HG03159 (cell line): ENCODE measurements around the gene SNX9.
"Not testable (repeated sequence)": the region's sequence is repeated elsewhere in the genome, so short reads cannot be mapped to it uniquely, and the experiment has no call there.

Experiments
- ATAC-seq: cut with Tn5 transposase; IDR thresholded peaks from one replicate; pipeline ENCODE4 v1.9.1; 2021; ENCODE audit warnings: mild to moderate bottlenecking, moderate library complexity; ENCODE audit not compliant: unreplicated experiment

Gene SNX9

DNA sequence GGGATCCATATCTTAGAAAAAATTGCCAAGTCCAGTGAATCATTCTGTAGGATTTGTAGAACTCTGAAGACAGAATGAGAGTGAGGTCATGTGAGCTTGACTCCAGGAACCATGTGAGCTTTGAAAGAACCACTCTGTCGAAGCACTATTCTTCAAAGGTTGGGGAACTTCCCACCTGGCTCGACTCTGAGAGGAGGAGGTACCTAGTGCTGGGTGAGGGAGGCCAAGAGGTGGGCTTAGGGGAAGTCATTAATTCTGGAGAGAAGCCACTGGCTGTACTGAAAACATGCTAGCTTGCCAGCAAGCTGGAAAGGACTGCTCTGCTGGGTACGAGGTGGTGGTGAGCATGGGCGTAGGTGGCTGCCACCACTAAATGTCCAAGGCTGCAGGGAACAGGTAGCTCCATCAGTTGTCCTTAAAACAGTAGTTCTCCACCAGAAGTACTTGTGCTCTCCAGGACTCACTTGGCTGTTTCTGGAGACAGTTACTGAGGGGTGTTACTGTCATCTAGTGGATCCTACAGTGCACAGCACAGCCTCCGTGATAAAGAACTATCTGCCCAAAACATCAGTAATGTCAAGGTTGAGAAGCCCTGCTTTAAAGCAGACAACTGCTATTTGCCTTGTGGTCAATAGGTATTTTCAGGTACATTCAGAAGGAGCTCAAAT lies 124.0 kb downstream of the SNX9 start:
- no peak for ATAC-seq

DNA sequence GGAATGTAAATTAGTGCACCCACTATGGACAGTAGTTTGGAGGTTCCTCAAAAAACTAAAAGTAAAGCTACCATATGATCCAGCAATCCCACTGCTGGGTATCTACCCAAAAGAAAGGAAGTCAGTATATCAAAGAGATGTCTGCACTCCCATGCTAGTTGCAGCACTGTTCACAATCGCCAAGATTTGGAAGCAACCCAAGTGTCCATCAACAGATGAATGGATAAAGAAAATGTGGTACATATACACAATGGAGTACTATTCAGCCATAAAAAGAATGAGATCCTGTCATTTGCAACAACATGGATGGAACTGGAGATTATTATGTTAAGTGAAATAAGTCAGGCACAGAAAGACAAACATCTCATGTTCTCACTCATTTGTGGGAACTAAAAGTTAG lies 127.9 kb downstream of the SNX9 start:
- ATAC-seq = not testable (repeated sequence)

DNA sequence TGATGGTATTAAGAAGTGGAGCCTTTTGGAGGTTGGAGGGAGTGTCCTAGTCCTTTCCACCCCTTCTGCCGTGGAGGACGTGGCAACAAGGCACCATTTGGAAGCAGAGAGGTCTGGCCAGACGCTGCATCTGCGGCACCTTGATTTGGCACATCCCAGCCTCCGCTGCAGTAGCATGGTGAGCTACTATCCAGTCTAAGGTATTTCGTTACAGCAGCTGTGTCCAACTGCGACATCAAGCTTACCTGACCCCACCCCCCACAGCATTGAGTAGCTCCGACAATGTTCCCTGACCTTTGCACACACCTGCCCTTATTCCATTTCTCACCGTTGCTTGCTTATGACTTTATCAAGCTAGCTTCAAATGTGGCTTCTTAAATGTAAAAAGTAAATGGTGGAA lies 128.8 kb downstream of the SNX9 start:
- no peak for ATAC-seq

DNA sequence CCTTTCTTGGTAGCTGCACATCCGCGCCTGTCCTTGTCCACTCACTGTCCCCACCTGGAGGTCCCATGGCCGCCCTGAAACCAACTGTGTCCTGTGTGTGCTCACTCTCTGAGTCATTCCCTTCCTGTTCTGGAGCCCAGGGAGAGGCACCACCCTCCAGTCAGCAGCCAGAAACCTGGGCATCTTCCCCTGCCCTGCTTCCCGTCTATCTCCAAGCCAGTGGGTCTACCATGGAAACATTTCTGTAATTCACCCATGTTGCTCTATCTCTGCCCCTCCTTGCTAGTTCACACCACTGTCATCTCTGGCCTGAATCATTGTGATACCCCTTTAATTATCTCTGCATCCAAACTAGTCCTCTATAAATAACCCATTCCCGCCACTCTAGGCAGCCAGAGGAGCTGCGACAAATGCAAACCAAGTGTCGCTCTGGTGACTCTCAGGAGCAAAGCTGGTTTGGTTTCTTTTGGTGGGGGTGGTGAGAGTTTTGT lies 129.9 kb downstream of the SNX9 start:
- no peak for ATAC-seq

DNA sequence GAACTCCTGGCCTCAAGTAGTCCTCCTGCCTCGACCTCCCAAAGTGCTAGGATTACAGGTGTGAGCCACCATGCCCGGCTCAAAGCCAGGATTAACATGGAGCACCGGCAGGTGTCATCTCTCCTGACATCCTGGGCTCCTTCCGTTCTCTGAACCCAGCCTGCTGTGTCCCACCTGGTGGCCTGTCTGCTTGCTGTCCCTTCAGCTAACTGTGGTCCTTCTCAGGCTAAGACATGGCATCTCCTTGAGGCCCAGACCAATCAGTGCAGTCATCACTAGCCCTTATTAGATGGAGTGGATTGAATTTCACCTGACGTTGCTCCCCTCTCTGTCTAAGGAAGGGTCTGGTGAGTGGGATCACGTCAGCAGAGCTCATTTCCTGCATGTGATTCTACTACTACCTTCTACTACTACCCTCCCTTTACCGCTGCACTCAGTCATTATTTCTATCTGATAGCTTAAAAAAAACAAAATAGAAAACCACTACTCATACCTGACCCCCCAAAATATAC lies 130.6 kb downstream of the SNX9 start:
- no peak for ATAC-seq

DNA sequence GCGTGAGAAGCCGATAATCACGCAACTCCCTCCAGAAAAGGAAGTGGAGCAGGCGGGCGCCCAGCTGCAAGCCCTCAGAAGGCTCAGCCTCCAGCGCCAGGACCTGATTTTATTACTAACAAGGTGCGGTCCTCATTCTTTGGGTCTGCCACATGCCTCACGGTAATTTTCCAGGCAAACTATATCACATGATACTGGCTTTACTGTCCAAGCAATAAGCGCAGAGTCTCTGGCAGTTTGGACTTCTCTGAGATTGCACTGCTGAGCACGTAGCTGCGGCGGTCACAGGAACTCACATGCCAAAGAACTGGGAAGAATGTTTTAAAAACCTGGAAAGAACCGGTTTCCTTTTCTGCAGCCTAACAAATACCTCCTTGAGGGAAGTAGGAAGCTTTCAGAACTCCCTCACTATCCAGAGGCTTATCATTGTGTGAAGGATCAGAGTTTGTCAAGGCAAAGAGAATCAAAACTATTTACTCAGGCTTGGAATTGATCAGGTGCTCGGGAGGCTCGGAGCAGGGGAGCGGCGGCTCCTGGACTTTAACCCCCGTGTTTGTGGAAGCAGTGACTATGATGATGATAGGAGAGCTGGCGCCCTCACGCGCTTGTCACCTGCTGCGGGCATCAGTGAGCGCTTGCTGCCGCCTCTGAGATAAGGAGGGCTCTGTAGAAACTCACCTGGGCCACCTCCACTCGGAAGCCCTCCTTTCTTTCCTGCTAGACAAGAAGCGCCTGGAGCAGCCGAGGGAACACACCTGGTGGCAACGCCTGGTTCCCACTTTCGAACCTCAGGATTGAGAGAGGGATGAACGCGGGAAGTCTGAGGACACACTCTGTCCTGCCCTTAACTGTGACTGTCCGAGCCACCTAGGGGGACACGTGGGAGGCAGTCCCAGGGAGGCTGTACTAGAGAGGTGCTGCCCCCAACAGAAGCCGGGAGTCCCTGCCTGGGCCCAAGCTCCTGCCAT lies 131.4 kb downstream of the SNX9 start:
- ATAC-seq = no peak

DNA sequence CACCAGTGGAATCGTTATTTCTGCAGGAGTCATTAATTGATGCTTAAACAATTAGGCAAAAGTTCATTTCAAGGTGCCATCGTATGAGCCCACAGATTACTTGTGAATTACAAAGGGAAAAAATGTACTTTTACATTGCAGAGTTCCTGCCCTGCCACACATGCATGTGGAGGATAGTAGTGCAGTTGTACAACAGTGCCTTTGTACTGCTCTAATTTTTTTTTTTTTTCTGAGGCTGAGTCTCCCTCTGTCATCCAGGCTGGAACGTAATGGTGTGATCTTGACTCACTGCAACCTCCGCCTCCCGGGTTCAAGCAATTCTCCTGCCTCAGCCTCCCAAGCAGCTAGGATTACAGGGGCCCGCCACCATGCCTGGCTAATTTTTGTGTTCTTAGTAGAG lies 132.6 kb downstream of the SNX9 start:
- no peak for ATAC-seq

DNA sequence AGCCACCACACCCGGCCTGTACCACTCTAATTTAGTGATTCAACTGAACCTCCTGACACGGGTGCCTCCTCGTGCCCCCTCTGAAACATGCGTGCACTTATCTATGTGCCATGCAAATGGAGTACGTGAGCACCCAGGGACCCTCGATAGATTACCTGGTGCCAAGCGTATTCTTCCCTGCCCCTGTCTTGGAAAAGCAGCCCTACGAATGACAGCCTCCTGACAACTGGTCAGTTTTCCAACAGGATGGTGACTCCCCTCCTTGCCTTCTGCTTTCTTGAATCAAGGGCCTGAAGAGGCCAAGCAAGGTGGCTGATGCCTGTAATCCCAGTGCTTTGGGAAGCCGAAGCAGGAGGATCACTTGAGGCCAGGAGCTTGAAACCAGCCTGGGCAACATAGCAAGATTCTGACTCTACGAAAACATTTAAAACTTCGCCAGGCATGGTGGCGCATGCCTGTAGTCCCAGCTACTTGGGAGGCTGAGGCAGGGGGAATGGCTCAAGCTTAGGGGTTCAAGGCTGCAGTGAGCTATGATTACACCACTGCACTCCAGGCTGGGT lies 133.2 kb downstream of the SNX9 start:
- ATAC-seq = no peak

DNA sequence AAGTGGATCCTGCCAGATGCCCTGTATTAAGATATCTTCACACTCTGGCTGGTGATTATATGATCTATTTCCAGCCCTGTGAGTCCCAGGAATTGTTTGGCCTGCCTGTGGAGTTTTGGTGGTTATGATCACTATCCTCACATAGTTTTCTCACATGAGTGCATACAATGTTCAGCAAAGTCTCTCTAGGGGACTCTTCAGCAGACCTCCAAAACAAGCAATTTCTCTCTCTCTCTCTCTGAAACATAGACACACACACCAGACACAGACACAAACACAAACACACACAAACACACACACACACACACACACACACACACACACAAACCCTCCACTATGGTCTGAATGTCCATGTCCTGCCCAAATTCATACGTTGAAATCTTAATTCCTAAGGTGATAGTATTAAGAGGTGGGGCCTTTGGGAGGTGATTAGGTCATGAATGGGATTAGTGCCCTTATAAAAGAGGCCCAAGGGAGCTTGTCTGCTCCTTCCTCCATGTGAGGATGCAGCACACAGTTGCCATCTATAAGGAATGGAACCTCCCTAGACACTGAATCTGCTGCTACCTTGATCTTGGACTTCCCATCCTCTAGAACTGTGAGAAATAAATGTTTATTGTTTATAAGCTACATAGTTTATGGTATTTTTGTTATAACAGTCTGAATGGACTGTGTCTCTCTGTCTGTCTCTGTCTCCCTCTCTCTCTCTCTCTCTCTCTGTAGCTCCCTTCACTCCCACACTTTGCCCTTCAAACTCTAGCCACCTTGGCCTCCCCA lies 136.6 kb downstream of the SNX9 start:
- ATAC-seq = no peak

DNA sequence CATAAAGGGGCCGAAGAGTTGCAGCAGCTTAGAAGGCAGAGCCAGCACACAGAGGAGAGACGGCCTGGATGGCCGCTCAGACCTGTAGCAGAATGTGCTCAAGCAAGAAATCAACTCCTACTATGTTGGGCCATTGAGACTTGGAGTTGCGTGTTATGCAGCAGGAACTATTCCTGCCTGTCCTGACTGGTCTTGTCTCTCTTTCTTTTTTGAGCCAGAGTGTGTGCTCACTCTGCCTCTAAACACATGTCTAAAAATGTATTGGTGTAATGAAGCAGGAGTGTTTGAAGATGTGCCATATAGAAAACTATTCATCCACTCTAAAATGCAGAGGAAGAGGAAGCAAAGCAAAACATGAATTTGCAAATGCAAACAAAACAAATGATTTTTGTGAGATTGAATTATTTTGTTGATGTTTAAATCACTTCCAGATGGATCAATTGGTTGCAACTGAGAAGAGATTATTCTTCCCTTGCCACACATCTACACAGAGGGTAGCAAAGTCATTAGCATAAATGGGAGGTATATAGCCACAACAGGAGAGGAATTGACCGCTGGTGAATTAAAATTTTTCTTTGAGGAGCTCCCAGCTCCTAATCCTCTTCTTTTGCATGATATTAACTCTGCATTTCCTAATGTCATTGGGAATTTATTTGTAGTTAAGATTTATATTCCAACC lies 138.2 kb downstream of the SNX9 start:
- no peak for ATAC-seq

DNA sequence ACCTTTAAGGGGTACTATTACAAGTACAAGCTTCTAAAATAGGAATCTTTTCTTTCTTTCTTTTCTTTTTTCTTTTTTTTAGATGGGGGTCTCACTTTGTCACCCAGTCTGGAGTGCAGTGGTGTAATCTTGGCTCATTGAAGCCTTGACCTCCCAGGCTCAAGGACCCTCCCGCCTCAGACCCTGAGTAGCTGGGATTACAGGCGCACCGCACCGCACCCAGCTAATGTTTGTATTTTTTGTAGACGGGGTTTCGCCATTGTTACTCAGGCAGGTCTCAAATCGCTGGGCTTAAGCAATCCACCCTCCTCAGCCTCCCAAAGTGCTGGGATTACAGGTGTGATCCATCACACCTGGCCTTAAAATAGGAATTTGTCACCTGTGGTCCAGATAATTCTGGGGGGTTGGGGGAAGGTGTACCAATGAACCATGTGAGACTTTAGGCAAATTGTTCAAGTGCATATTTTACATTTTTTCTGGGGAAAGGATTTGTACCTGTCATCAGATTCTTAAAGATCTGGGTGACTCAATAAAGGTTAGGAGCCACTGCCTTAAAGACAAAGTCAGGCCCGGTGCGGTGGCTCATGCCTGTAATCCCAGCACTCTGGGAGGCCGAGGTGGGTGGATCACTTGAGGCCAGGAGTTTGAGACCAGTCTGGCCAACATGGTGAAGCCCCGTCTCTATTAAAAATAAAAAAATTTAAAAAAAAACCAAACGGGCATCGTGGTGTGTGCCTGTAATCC lies 139.0 kb downstream of the SNX9 start:
- no peak for ATAC-seq

DNA sequence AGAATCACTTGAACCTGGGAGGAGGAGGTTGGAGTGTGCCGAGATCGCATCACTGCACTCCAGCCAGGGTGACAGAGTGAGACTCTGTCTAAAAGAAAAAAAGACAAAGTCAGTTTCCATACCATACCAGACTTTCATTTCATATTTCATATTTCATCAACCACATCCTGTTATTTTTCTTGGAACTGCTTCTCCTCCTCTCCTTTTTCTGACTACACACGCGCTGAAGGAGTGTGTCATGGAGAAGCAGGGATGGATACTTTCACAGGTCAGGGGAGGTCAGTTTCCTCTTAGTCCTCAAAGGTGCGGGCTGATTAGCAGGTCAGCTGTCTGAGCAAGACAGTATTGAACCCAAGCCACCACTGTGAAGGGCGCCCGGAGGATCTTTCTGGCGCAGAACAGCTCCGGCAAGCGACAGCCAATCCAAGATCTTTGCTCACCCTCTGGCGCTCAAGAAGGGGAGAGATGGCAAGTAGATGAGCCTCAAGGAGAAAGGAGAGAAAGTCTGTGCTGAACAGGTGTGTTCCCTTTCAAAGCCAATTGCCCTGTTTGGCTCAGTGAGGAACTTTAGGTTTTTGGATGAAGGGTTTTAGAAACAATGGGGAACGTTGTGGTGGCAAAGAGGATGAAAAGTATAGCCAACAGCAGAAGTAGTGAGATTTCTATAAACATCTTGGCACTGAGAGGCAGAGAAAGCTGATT lies 139.7 kb downstream of the SNX9 start:
- ATAC-seq = no peak

DNA sequence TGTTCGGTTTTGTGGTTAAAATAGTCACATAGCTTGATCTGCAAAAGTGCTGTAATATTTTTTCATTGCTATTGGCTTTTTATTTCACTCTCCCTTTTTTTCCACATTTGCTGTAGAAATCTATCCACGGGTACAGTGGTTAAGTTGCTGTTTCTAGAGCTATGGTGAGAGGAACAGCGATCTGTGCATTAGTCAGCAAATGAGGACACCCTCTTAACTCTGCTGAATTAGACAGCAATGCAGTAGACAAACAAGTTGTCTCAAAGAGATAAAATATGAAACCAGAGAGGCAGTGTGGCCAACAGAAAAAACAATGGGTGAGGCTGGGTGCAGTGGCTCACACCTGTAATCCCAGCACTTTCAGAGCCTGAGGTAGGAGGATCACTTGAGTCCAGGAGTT lies 141.1 kb downstream of the SNX9 start:
- ATAC-seq = no peak

DNA sequence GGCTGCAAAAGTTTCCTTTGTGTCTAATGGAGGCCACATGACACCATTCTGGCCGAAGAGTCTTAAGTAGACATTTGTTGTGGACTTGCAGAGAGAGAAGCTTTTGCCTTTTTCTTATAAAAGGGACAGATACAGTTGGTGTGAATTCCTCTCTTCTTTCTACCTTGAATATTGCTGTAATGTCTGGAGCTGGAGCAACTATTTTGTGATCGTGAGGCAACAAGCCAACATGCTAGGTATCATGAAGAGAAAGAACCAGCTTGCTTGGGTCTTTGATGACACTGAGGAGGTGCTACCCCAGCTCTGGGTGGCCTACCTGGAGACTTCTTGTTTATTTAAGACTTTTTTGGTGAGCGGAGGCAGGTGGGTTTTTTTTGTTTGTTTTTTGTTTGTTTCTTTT lies 142.3 kb downstream of the SNX9 start:
- ATAC-seq = no peak

DNA sequence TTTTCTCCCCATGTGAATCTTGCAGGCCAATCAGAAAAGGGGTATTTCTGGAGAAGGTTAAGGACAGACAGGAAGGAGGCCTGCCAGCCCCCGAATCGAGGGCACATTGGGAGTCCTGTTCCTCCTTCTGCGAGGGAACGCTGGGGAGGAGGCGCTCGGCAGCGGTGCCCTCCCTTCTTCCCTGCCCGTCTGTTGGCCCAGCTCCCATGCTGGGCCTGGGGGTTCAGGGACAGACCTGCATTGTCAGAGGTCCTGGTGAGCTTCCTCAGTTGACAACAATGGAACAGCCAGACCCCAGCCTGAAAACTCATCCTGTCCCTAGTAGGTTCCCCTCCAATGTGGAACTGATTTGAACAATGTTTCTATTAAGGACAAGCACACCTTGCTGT lies 143.5 kb downstream of the SNX9 start:
- no peak for ATAC-seq

DNA sequence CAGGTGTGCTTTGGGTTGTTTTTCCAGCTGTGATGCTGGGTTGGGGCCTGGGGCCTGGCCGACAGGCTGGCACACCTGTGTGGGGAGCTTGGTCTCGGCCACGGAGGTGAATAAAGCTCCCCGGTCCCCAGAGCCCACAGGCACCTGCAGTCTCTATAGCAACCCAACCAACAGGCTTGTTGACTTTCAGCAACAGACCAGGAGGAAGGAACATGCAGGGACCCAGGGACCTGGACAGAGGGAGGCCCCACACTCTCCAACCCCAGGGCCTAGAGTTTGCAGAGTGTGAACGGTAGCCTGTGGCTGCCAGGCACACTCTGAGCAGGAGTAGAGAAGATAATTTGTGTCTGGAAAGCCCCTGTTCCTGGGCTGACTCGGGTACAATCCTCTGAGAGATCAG lies 144.0 kb downstream of the SNX9 start:
- ATAC-seq = no peak

DNA sequence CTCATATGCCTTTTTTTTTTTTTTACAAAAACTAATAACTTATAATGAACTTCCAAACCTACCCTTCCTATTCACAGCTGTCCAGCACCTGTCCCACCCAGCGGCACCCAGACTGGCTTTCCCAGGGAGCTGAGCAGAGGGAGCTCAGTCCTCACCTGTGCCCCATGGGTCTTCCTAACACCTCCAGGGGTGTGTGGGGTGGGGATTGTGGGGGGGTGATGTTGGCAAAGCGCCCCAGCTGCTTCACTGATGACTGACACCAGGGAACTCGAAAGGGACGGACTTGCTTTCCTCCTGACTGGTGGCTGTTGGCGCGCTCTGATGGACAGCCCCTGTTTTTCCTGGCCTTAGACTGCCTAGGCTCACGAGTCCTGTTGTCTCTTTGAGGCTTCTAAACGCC lies 144.4 kb downstream of the SNX9 start:
- ATAC-seq = no peak

DNA sequence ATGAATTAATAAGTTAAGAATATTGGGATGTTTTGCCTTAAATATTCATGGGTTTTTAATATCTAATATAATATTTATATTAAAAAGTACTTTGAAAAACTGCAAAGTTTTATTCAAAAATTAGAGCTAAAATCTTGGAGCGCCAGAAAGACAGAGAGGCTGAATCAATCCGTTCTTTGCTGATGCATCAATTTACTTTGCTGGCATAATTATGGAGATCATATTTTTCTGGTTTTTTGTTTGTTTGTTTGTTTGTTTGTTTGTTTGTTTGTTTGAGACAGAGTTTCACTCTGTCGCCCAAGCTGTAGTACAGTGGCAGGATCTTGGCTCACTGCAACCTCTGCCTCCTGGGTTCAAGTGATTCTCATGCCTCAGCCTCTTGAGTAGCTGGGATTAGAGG lies 149.1 kb downstream of the SNX9 start:
- not testable (repeated sequence) for ATAC-seq

DNA sequence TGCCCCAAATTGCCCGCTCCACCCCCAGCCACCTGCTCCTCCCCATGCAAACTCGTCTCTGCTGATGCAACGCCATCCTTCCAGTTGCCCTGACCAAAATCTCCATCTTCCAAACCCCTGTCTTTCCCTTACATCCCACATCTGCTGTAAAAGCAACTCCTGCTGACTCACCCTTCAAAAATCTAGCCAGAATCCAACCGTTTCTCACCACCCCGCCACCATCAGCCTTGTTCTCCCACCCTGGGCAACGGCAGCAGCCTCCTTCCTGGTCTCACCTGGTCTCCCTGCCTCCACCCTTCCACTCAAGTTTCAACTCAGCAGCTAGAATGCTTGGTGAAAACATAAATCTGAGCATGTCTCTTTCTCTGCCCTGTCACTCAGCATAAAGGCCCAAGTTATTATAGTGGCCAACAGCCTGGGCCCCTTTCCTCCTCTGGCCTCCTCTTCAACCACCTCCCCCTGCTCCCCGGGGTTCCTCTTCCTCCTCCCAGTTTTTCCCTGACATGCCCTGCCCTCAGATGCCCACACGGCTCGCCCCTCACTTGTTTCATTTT lies 151.4 kb downstream of the SNX9 start:
- ATAC-seq = no peak
